ENCODE measurements around the gene ASXL3. TPM values are rescaled to one million over a fixed set of nuclear protein-coding genes. Genes with fewer than 3 reads are reported as not detected.

ASXL3 gene
- total and polyA plus RNA-seq, 2 donors (not counting 3 experiments of a cell fraction or from before 2014, with no cell fraction given) = 0.07 to 0.27 TPM

DNA sequence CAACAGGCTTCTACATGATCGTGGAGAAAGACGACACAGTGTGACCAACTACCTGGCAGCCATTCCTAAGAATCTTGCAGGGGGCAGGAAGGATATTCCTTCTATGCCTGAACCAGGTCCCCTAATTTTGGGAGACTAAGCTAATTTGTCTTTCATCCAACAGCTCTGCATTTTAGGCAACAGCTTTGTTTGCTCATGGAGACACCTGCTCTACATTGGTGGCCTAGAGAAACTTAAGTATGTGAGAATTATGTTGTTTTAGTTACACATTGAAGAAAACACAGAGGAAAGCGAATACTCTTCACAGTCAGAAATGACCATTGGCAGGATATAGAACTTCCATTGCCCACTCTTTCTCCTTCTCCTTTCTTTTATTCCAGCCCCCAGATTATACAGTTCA, 75.2 kb downstream of the ASXL3 start:
- Histone ChIP-seq H3K27ac (ENCODE audit: insufficient read depth, low read depth, low read length) (no peak overlapping the region), H3K9me3 (replicated peaks; ENCODE audit: control insufficient read depth, insufficient read depth, low read length) (no peaks in the 10 kb centered on the region), H3K36me3 (ENCODE audit: control insufficient read depth in 2 of 2, extremely low read depth in 1 of 2, insufficient read depth in 2 of 2, low read length in 2 of 2) (no peaks in the 10 kb centered on the region), H3K9me1 (replicated peaks; ENCODE audit: control insufficient read depth, extremely low read depth, insufficient read depth, low read length) (no peaks in the 10 kb centered on the region), H2AFZ (ENCODE audit: low read depth, low read length) (no peak overlapping the region), H3K27me3 (ENCODE audit: control insufficient read depth in 2 of 2, insufficient read depth in 2 of 2, low read length in 2 of 2) (no peaks in the 10 kb centered on the region), H3K9ac (replicated peaks; ENCODE audit: extremely low read depth, insufficient read depth, low read length) (no peak overlapping the region), H3K4me1 (ENCODE audit: control insufficient read depth, extremely low read depth, insufficient read depth, low read length) (no peaks in the 10 kb centered on the region), H4K20me1 (replicated peaks; ENCODE audit: control insufficient read depth, extremely low read depth, insufficient read depth, low read length) (no peaks in the 10 kb centered on the region), H3K79me2 (ENCODE audit: control insufficient read depth, insufficient read depth, low read length) (no peaks in the 10 kb centered on the region), H3K4me2 (ENCODE audit: insufficient read depth, low read length) (no peak overlapping the region), H3K4me3 (replicated peaks in 1 of 3; ENCODE audit: insufficient read depth in 1 of 3, low read depth in 1 of 3, low read length in 3 of 3) (no peak overlapping the region)
- intact Hi-C loops (cut with micrococcal nuclease) = no loop called here
- no peak for TF ChIP-seq JUN (IDR thresholded peaks at IDR 0.05; ENCODE audit: borderline replicate concordance, insufficient read depth, insufficient read length, low read depth)
- no peak for TF ChIP-seq POLR2AphosphoS5 (IDR thresholded peaks at IDR 0.05; ENCODE audit: insufficient read depth, low read depth, low read length)
- POLR2A ChIA-PET = no interaction called here
- DNase-seq (ENCODE audit: low read depth, low spot score) (no peak), FAIRE-seq (no peak)
- dilution Hi-C loops (cut with MboI; ENCODE audit: extremely low pct_ligation_motif_present, low sequenced_read_pairs) = no loop called here
- CTCF ChIA-PET = no interaction called here
- BruUV-seq (replicated peaks) = no TSS peak

DNA sequence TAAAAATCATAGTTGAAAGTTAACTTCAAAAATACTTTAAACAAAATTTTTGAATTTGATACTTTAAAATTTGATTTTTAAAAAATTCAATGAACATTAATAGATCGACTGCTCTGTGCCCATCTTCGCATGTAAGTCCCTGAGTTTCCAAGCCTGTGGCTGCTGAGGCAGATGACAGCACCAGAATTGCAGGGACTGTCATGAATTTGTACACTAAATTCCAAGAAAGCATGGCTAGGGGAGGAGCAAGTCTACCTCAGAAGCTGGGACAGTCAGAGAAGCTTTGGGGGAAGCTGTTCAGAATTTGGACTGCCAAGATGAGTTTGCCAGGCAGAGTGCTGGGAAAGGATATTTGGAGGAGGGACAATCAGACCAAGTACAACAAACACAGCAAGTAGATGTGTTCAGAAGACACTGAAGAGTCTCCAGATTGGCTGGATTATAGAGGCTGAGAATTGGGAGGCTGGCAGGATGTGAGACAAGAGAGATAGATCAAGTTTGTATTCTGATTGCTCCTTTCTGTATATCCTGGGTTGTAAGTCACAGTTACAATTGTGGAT, 79.0 kb downstream of the ASXL3 start:
- DNase-seq (ENCODE audit: low read depth, low spot score) (no peak), FAIRE-seq (no peak)
- no peaks in the 10 kb centered on the region for H3K9me3 ChIP-seq (replicated peaks; ENCODE audit: control insufficient read depth, insufficient read depth, low read length)
- H3K4me3 ChIP-seq (replicated peaks in 1 of 3; ENCODE audit: insufficient read depth in 1 of 3, low read depth in 1 of 3, low read length in 3 of 3) = no peak overlapping the region
- ChIA-PET CTCF (no interaction called here), POLR2A (no interaction called here)
- no peaks in the 10 kb centered on the region for H3K36me3 ChIP-seq (ENCODE audit: control insufficient read depth in 2 of 2, extremely low read depth in 1 of 2, insufficient read depth in 2 of 2, low read length in 2 of 2)
- no peak overlapping the region for H2AFZ ChIP-seq (ENCODE audit: low read depth, low read length)
- H3K9ac ChIP-seq (replicated peaks; ENCODE audit: extremely low read depth, insufficient read depth, low read length) = no peak overlapping the region
- no TSS peak for BruUV-seq (replicated peaks)
- H3K4me1 ChIP-seq (ENCODE audit: control insufficient read depth, extremely low read depth, insufficient read depth, low read length) = no peaks in the 10 kb centered on the region
- no peak overlapping the region for H3K27ac ChIP-seq (ENCODE audit: insufficient read depth, low read depth, low read length)
- H4K20me1 ChIP-seq (replicated peaks; ENCODE audit: control insufficient read depth, extremely low read depth, insufficient read depth, low read length) = no peaks in the 10 kb centered on the region
- no peak overlapping the region for H3K4me2 ChIP-seq (ENCODE audit: insufficient read depth, low read length)
- dilution Hi-C loops (cut with MboI; ENCODE audit: extremely low pct_ligation_motif_present, low sequenced_read_pairs) (no loop called here), intact Hi-C loops (cut with micrococcal nuclease) (no loop called here)
- no peaks in the 10 kb centered on the region for H3K79me2 ChIP-seq (ENCODE audit: control insufficient read depth, insufficient read depth, low read length)
- H3K9me1 ChIP-seq (replicated peaks; ENCODE audit: control insufficient read depth, extremely low read depth, insufficient read depth, low read length) = no peaks in the 10 kb centered on the region
- no peak for TF ChIP-seq POLR2A (IDR thresholded peaks at IDR 0.05; ENCODE audit: low read depth, low read length)
- TF ChIP-seq MYC (IDR thresholded peaks at IDR 0.05; ENCODE audit: low read depth, low read length) = no peak
- no peak for TF ChIP-seq FOS (IDR thresholded peaks at IDR 0.05; ENCODE audit: borderline replicate concordance, insufficient read depth, low read length)
- no peak for TF ChIP-seq EZH2 (IDR thresholded peaks at IDR 0.05; ENCODE audit: borderline replicate concordance, low read depth, low read length, severe bottlenecking)
- TF ChIP-seq JUN (IDR thresholded peaks at IDR 0.05; ENCODE audit: borderline replicate concordance, insufficient read depth, insufficient read length, low read depth) = no peak
- TF ChIP-seq GATA2 (IDR thresholded peaks at IDR 0.05; ENCODE audit: insufficient read depth, insufficient read length, low read depth, low read length) = no peak
- TF ChIP-seq, protein P1, sequence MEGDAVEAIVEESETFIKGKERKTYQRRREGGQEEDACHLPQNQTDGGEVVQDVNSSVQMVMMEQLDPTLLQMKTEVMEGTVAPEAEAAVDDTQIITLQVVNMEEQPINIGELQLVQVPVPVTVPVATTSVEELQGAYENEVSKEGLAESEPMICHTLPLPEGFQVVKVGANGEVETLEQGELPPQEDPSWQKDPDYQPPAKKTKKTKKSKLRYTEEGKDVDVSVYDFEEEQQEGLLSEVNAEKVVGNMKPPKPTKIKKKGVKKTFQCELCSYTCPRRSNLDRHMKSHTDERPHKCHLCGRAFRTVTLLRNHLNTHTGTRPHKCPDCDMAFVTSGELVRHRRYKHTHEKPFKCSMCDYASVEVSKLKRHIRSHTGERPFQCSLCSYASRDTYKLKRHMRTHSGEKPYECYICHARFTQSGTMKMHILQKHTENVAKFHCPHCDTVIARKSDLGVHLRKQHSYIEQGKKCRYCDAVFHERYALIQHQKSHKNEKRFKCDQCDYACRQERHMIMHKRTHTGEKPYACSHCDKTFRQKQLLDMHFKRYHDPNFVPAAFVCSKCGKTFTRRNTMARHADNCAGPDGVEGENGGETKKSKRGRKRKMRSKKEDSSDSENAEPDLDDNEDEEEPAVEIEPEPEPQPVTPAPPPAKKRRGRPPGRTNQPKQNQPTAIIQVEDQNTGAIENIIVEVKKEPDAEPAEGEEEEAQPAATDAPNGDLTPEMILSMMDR (IDR thresholded peaks at IDR 0.05; ENCODE audit: extremely low read depth in 1 of 2, insufficient read depth in 1 of 2, low read depth in 1 of 2, low read length in 2 of 2) = no peak
- no peak for TF ChIP-seq POLR2AphosphoS5 (IDR thresholded peaks at IDR 0.05; ENCODE audit: insufficient read depth, low read depth, low read length)
- TF ChIP-seq, protein P2, sequence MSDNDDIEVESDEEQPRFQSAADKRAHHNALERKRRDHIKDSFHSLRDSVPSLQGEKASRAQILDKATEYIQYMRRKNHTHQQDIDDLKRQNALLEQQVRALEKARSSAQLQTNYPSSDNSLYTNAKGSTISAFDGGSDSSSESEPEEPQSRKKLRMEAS (IDR thresholded peaks at IDR 0.05; ENCODE audit: insufficient read depth, insufficient read length) = no peak
- no peaks in the 10 kb centered on the region for H3K27me3 ChIP-seq (ENCODE audit: control insufficient read depth in 2 of 2, insufficient read depth in 2 of 2, low read length in 2 of 2)
